K562 (cell line): Measurements from ENCODE around the gene CNNM3. TPM values are rescaled to one million over a fixed set of nuclear protein-coding genes. Genes with fewer than 3 reads are reported as not detected.

ENCODE experiments used
- ARID2 ChIP-seq: fragments of 450-650 bp; IDR thresholded peaks from 2 replicates; pipeline ENCODE4 v1.6.1; 2017; ENCODE audit warnings: antibody characterized with exemption, mild to moderate bottlenecking
- ARID4B ChIP-seq: sonication (generic); formaldehyde crosslinking; IDR thresholded peaks from 2 replicates; pipeline ENCODE4 v1.8.0; 2022; ENCODE audit warnings: mild to moderate bottlenecking, missing genetic modification reagents
- ASH1L ChIP-seq: fragments of 450-650 bp; IDR thresholded peaks from 2 replicates; pipeline ENCODE4 v1.6.1; 2018; ENCODE audit warnings: borderline replicate concordance, mild to moderate bottlenecking, low read depth; ENCODE audit not compliant: partially characterized antibody
- CBX2 ChIP-seq: fragments of 200-600 bp; sonication (generic); IDR thresholded peaks from one replicate; pipeline ENCODE4 v1.6.1; 2012; ENCODE audit warnings: mild to moderate bottlenecking, low read length, inconsistent platforms; ENCODE audit not compliant: insufficient read depth, poor library complexity, severe bottlenecking
- CXXC5 ChIP-seq: fragments of 250-450 bp; sonication (Bioruptor Pico); IDR thresholded peaks from 2 replicates; pipeline ENCODE4 v1.8.0; 2022; ENCODE audit warnings: inconsistent platforms, mild to moderate bottlenecking, moderate library complexity
- E2F6 ChIP-seq, 2 experiments: IDR thresholded peaks; 2 replicates each; pipeline ENCODE4 v1.6.1; 2011; ENCODE audit warnings: borderline replicate concordance in 1 of 2, control low read depth in 1 of 2, low read depth in 1 of 2, low read length in 1 of 2, mild to moderate bottlenecking in 1 of 2, mixed read lengths in 1 of 2, moderate library complexity in 1 of 2; ENCODE audit not compliant: insufficient read depth in 1 of 2, insufficient read length in 1 of 2, poor library complexity in 1 of 2, severe bottlenecking in 1 of 2; ENCODE audit errors: extremely low read depth in 1 of 2
- FUS ChIP-seq: fragments of 200-400 bp; formaldehyde crosslinking; optimal IDR thresholded peaks from 2 replicates; pipeline ENCODE3; 2017; ENCODE audit warnings: low read depth, low read length
- GTF2F1 ChIP-seq: IDR thresholded peaks from 2 replicates; pipeline ENCODE4 v1.6.1; 2011; ENCODE audit warnings: low read depth, low read length, improper control_type of control experiment
- KAT2B ChIP-seq: IDR thresholded peaks from one replicate; pipeline ENCODE4 v1.6.1; 2012; ENCODE audit warnings: low read depth, mild to moderate bottlenecking, control low read depth, inconsistent platforms, low read length, moderate library complexity
- L3MBTL2 ChIP-seq: fragments of 450-650 bp; IDR thresholded peaks from 2 replicates; pipeline ENCODE4 v1.6.1; 2016; ENCODE audit warnings: mild to moderate bottlenecking, moderate library complexity
- LCOR ChIP-seq: sonication (generic); formaldehyde crosslinking; IDR thresholded peaks from 2 replicates; pipeline ENCODE4 v1.8.0; 2022; ENCODE audit warnings: mild to moderate bottlenecking, missing genetic modification reagents
- SMARCA5 ChIP-seq: fragments of 450-650 bp; IDR thresholded peaks from 2 replicates; pipeline ENCODE4 v1.6.1; 2016
- SMC3 ChIP-seq: conservative IDR thresholded peaks from 2 replicates; pipeline ENCODE4 v1.6.1; 2011; ENCODE audit warnings: low read depth, low read length, improper control_type of control experiment; ENCODE audit not compliant: insufficient read depth
- SP2 ChIP-seq: IDR thresholded peaks from 2 replicates; pipeline ENCODE4 v1.6.1; 2011; ENCODE audit warnings: mild to moderate bottlenecking, low read depth, low read length, moderate library complexity; ENCODE audit not compliant: poor library complexity, severe bottlenecking; ENCODE audit errors: extremely low read depth
- ZNF217 ChIP-seq: sonication (generic); formaldehyde crosslinking; IDR thresholded peaks from 2 replicates; pipeline ENCODE4 v1.8.0; 2022; ENCODE audit warnings: mild to moderate bottlenecking, missing genetic modification reagents
- ZNF24 ChIP-seq: fragments of 450-650 bp; IDR thresholded peaks from 2 replicates; pipeline ENCODE4 v1.6.1; 2016
- ZNF324 ChIP-seq: fragments of 250-450 bp; sonication (Bioruptor Pico); IDR thresholded peaks from 2 replicates; pipeline ENCODE4 v1.4.0; 2020; ENCODE audit warnings: mild to moderate bottlenecking
- ZNF695 ChIP-seq: fragments of 450-650 bp; formaldehyde crosslinking; IDR thresholded peaks from 2 replicates; pipeline ENCODE4 v1.4.0; 2020; ENCODE audit warnings: mild to moderate bottlenecking, moderate library complexity
- polyA plus RNA-seq, 8 experiments: library from polyadenylated mRNA; depleted of rRNA in 4 of 8; stranded (reverse) in 5 of 8; unstranded in 3 of 8; fragments of >200 nt; fragmentation: Nextera tagmentation in 2 of 8; fragmentation: Illumina TruSeq in 1 of 8; extraction: Ambion mirVana in 2 of 8; extraction: Trizol in 1 of 8; gene quantifications; 2 replicates each; pipeline versions ENCODE4 v1.2.1 to v1.2.3, GENCODE V29; 2011 to 2014; ENCODE audit warnings: inconsistent platforms in 1 of 8, missing spikeins in 1 of 8
- total RNA-seq, 7 experiments: library from RNA; depleted of rRNA in 6 of 7; stranded (reverse); fragments of >200 nt in 6 of 7; fragmentation: Illumina TruSeq in 2 of 7; extraction: Trizol in 2 of 7; gene quantifications; 2 replicates each; pipeline versions ENCODE4 v1.2.1 to v1.2.3, GENCODE V29; 2011 to 2021; ENCODE audit warnings: low replicate concordance in 1 of 7
- TF ChIP-seq, protein P1 (sequence below): fragments of 450-650 bp; formaldehyde crosslinking; IDR thresholded peaks from 2 replicates; pipeline ENCODE4 v1.4.0; 2022; ENCODE audit warnings: missing genetic modification characterization
- TF ChIP-seq, protein P2 (sequence below): fragments of 450-650 bp; IDR thresholded peaks from 2 replicates; pipeline ENCODE4 v1.6.1; 2014; ENCODE audit warnings: low read depth, mild to moderate bottlenecking, moderate library complexity, borderline replicate concordance

Gene CNNM3
- total and polyA plus RNA-seq, 9 of the 15 experiments (the other 6 are each of a cell fraction or from before 2014, with no cell fraction given), result 1.4 to 16.9 (median 6.5) TPM

GRCh38 chr2:96816127-96816835 is at the start of gene CNNM3 (continued):
- no peak for TF ChIP-seq ZNF695
- TF ChIP-seq FUS, result no peak
- peak; percentile 31 to 78 for TF ChIP-seq E2F6 (IDR thresholded peaks at IDR 0.05; ENCODE audit: borderline replicate concordance in 1 of 2, extremely low read depth in 1 of 2, insufficient read depth in 1 of 2, insufficient read length in 1 of 2, low read depth in 1 of 2, low read length in 1 of 2, poor library complexity in 1 of 2, severe bottlenecking in 1 of 2)
- TF ChIP-seq L3MBTL2, result 0 out of 2 replicates have a peak, but pooled peaks have one; percentile 30
- TF ChIP-seq CXXC5 (CRISPR knock-in tag), result peak; percentile 83
- peak; percentile 75 for TF ChIP-seq ASH1L
- no peak for TF ChIP-seq GTF2F1
- 0 out of 2 replicates have a peak, but pooled peaks have one; percentile 17 for TF ChIP-seq SMC3
- no peak for TF ChIP-seq LCOR (CRISPR knock-in tag)
- TF ChIP-seq SP2, result peak; percentile 81
- no peak for TF ChIP-seq CBX2
- no peak for TF ChIP-seq ZNF324 (CRISPR knock-in tag)
- TF ChIP-seq, protein P1, sequence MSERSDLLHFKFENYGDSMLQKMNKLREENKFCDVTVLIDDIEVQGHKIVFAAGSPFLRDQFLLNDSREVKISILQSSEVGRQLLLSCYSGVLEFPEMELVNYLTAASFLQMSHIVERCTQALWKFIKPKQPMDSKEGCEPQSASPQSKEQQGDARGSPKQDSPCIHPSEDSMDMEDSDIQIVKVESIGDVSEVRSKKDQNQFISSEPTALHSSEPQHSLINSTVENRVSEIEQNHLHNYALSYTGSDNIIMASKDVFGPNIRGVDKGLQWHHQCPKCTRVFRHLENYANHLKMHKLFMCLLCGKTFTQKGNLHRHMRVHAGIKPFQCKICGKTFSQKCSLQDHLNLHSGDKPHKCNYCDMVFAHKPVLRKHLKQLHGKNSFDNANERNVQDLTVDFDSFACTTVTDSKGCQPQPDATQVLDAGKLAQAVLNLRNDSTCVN (CRISPR knock-in tag), result no peak
- no peak for TF ChIP-seq ARID2
- no peak for TF ChIP-seq ZNF217
- no peak for TF ChIP-seq SMARCA5
- TF ChIP-seq KAT2B, result no peak
- TF ChIP-seq, protein P2, sequence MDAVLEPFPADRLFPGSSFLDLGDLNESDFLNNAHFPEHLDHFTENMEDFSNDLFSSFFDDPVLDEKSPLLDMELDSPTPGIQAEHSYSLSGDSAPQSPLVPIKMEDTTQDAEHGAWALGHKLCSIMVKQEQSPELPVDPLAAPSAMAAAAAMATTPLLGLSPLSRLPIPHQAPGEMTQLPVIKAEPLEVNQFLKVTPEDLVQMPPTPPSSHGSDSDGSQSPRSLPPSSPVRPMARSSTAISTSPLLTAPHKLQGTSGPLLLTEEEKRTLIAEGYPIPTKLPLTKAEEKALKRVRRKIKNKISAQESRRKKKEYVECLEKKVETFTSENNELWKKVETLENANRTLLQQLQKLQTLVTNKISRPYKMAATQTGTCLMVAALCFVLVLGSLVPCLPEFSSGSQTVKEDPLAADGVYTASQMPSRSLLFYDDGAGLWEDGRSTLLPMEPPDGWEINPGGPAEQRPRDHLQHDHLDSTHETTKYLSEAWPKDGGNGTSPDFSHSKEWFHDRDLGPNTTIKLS, result no peak; the same call in 1 of the 2 replicates
- TF ChIP-seq ZNF24, result peak; percentile 15; the same call in 1 of the 2 replicates
- TF ChIP-seq ARID4B (CRISPR knock-in tag), result peak; percentile 70; the same call in 1 of the 2 replicates
